ENCODE measurements around the gene THSD8.
"Not testable (repeated sequence)": the region's sequence is repeated elsewhere in the genome, so short reads cannot be mapped to it uniquely, and the experiment has no call there.

The THSD8 gene

GRCh38 chr19:12817188-12817587 is 15.3 kb downstream of the THSD8 start:
- not testable (repeated sequence) for DNase-seq

DNA sequence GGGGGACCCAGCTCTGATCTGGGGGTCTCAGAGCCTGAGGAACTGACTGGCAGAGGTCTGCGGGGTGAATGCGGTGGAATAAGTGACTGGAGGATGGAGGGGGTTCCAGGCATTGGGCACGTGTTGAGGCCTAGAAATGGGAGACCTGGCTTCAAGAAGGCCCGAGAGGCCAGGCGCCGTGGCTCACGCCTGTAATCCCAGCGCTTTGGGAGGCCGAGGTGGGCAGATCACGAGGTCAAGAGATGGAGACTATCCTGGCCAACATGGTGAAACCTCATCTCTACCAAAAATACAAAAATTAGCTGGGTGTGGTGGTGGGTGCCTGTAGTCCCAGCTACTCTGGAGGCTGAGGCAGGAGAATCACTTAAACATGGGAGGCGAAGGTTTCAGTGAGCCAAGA is 15.9 kb downstream of the THSD8 start:
- DNase-seq: not testable (repeated sequence)

DNA sequence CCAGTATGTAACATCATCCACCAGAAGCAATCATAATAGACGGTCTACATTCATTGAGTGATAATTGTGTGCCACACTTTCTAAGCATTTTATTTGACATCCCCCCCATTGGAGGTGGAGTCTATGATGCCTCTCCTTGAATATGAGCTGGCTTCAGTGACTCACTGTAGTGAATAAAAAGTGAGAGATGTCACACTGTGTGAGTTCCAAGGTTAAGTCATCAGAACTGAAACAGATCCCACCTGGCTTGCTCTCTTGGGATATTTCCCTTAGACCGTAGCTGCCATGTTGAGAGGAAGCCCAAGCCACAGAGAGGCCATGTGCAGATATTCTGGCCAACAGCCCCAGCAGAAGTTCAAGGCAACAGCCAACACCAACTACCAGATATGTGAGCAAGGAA is 19.9 kb downstream of the THSD8 start:
- no peak for DNase-seq

GRCh38 chr19:12825254-12826131 is 23.6 kb downstream of the THSD8 start:
- DNase-seq: no peak

DNA sequence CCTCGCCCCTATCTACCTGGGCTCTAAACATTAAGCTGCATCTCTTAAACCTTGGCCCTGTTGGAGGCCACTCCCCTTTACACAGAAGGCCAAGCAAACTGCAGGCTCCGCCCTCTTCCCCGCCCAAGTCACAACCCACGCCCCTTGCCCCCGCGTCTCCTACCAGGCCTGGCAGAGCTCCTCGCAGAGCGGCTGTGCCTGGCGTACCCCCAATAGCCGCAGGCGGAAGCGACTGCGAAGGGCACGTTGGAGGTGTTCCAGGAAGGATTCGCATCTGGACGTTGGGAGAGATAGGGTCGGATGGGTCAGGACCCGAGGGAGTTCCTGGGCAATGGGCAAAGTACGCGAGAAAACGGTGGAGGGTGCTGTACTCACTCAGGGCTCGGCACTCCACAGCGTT is 26.6 kb downstream of the THSD8 start:
- no peak for DNase-seq

DNA sequence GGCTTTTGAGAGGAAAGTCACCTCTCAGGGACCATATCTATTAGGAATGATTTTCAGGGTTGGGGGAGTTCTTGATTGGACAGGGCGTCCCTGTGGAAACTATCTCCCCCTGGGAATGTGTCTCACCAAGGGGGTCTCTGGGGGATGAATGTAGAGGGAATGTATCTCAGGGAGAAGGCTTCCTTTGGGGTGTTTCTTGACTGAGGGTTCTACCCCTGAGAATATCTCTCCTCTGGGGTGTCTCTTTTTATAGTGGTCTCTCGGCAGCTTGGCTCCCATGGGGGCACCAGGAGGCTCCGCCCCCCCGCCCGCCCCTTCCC is 31.5 kb downstream of the THSD8 start:
- DNase-seq: peak in 1 of 56 donors; percentile 4

DNA sequence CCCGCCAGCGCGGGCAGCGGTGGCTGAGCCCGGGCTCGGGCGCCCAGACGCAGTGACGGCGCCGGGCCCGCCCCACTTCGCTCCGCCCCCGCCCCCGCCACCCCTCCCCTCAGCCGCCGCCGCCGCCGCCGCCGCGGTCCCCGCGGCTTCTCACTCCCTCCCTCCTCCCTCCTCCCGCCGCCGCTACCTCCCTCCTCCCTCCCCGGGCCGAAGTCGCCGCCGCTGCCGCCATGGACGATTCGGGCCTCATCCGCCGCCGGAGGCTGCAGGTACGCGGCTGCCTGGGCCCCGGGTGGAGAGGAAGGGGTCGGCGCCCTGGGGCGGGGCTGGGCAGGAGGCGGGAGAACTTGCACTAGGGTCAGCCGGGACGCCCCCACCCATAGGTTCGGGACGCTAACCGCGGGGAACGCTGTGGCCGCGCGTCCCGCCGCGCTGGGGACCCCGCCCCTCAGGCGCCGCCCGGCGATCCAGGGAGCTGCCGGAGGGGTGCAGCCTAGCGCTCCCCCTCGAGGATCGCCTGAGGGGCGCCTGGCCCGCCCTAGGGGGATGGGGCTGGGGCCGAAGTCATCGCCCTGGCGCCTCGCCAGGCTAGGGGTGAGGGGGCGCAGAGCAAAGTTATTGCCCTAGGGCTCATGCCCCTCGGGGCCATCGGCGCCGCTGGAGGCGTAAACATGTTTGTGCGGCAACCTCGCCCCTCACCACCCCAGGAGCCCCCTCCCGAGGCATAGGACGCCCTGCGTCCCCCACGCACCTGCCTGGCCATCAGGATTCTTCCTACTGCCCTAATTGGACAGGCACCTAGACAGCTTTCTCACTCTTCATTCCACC is 32.1 kb downstream of the THSD8 start:
- peak in 14 of 56 donors; percentile 6 to 36 (median 22) for DNase-seq

GRCh38 chr19:12834566-12834943 is 32.7 kb downstream of the THSD8 start, which contains the start of gene RTBDN:
Gene RTBDN (minus strand): TSS chr19:12834579. CDS start chr19:12829979, 4,600 bp downstream.
- peak in 26 of 56 donors; percentile 7 to 70 (median 42) for DNase-seq

DNA sequence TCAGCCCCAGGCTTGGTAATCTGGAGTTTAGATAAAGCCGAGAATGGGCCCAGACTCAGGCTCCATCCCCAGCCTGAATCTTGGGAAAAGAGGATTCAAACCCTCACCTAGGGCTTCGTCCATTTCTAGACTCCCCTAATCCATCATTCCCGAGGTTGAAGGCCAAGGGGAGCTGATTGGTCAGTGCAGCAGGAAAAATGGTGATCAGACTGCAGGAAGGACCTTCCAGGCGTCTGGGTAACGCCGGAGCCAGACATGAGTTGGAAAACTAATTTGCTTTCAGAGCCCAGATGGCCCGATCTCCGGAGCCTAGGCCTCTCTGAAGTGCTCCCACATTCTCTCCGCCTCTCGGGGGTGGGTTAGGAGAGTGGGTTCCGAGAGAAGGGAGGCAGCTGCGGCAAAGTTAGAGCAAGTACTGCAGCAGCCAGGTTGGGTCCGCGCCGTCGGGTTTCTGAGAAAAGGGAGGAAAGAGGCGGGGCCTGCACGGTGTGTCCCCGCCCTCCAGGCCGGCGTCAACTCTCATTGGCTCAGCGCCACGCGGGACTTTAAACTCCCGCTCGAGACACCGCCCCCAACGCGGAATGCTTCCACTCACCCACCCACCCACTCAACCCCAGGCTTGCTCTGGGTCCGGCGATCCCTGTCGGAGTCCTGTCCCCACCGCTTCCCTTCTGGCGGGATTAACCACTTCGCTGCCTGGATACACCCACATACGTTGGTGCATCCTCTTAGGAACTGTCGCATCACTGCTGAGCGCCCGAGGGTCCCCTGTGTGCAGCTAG is 33.3 kb downstream of the THSD8 start:
- DNase-seq: peak in 21 of 56 donors; percentile 8 to 52 (median 42)

- no peak for DNase-seq
Measured at GRCh38 chr19:12836529-12836863, 34.6 kb downstream of the THSD8 start.

DNA sequence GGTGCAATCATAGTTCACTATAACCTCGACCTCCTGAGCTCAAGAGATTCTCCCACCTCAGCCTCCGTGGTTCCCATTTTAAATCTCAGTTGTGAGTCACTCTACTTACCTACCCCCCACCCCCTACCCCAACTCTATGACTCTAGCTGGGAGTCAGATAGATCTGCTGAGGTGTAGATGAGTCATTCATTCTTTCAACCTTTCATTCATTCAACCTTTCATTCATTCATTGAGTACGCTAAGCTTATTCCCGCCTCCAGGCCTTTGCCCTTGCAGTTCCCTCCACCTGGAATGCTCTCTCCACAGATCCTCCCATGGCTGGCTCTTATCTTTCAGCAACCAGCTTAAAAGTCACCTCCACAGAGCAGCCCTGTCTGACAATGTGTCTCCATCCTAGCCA is 35.4 kb downstream of the THSD8 start:
- no peak for DNase-seq

- DNase-seq: peak in 20 of 56 donors; percentile 5 to 67 (median 32)
Measured at GRCh38 chr19:12838182-12838885, 36.5 kb downstream of the THSD8 start, which contains the start of gene MAST1. Gene MAST1 (plus strand): TSS chr19:12838515. CDS start chr19:12838573, 58 bp downstream.

- DNase-seq: peak in 2 of 56 donors; percentile 8 to 9
Measured at GRCh38 chr19:12838886-12839756, 37.3 kb downstream of the THSD8 start.

- DNase-seq: peak in 32 of 56 donors; percentile 13 to 82 (median 37)
Measured at GRCh38 chr19:12840091-12841079, 38.5 kb downstream of the THSD8 start.

GRCh38 chr19:12841094-12841493 is 39.2 kb downstream of the THSD8 start:
- DNase-seq: peak in 14 of 56 donors; percentile 5 to 52 (median 21)

DNA sequence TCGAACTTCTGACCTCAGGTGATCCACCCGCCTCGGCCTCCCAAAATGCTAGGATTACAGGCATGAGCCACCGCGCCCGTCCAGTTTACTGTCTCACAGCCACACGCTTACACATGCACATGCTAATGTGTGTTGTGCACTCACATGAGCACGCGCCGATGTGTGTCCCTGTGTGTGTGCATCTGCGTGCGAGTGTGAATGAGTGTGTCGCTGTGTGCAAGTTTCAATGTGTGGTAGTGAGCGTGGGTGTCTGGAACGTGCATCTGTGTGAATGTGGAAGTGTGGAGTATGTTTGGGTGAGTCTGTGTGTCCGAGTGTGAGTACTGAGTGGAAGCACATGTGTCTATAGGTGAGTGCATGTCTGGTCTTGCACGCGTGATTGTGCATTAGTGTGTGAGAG is 40.6 kb downstream of the THSD8 start:
- DNase-seq: no peak

DNA sequence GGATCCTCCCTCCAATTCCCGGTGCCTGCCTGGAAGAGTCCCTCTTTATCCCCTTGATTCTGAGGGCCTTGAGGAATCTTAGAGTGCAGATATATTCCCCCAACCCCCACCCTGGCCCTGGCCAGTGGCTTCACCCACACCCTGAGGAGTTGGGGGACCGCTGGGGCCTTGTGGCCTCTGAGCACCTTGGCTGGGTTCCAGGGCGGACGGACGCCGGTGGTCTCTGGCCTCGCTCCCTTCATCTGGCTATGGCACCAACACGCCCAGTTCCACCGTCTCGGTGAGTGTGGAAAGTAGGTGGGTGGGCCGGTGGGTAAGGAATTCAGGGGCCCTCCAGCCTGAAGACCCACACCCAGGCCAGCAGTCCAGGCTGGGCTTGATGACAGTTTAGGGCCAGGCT is 41.5 kb downstream of the THSD8 start:
- no peak for DNase-seq

DNA sequence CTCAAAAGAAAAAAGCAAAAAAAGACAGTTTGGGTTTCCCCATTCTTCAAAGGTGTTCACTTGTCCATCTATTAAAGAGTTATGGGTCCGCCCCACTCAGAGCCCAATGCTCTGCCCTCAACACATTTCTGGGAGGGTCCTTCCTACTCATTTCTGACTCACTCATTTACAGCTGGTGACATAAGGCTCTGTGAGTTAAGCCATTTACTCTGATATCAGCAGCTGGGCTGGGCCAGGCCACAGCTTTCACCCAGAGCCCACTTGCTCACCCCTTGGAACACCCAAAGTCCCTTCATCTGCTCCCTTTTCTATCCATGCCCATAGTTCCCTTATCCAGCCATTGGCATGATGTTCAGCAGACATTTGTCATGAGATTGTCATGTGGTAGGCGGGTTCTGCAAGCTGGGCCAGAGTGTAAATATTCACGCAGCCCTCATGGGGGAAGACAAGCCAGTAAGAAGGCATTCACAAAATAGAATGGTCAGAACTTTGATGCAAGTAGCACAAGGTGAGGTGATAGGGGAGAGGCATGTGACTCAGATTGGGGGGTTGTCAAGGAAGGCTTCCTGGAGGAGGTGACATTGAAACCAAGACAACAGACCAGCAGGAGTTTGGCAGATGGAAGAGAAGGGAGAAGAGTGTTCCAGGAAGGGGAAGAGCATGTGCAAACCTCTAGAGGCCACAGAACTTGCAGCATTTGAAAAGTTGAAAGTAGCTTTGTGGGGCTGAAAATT is 42.3 kb downstream of the THSD8 start:
- DNase-seq: no peak
